ENCODE results near the gene MAP3K9.

MAP3K9 gene

DNA sequence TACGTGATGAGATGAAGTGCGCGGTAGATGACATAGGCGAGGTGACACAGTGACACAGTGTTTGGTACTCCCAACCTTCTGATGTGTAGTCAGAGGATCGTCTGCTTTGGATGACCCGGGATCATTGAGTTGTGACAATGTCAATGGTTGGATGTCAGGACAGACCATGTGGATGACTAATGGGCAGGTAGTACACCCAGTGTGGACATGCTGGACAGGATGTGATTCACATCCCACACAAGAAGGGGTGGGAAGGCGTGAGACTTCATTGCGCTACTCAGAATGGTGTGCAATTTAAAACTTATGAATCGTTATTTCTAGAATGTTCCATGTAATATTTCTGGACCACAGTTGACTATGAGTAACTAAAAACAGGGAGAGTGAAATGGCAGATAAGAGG, 23.8 kb downstream of the MAP3K9 start:
- DNase-seq (ENCODE audit: low spot score), result no peak

GRCh38 chr14:70784886-70785285, 24.4 kb downstream of the MAP3K9 start:
- no peak for DNase-seq (ENCODE audit: low spot score)

DNA sequence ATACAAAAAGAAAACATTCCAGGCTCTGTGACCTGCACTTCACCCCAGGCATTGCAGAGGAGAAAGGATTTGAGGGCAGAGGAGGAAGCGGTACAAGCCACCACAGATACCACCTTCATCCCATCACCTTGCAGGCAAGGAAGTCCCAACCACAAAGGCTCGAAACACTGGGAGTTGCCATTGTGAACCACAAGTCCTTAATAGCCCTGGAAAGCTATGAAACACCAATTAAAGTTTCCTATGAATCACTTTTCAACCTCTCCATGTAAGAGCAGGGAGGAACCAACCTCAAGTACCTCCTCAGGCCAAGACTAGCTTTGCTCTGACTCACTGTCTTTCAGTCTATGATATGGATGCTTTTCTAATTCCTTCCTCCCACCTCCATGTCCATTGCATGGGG, 27.0 kb downstream of the MAP3K9 start:
- no peak for DNase-seq (ENCODE audit: low spot score)

GRCh38 chr14:70780396-70781075, 28.8 kb downstream of the MAP3K9 start:
- peak; percentile 38 for DNase-seq (ENCODE audit: low spot score)

DNA sequence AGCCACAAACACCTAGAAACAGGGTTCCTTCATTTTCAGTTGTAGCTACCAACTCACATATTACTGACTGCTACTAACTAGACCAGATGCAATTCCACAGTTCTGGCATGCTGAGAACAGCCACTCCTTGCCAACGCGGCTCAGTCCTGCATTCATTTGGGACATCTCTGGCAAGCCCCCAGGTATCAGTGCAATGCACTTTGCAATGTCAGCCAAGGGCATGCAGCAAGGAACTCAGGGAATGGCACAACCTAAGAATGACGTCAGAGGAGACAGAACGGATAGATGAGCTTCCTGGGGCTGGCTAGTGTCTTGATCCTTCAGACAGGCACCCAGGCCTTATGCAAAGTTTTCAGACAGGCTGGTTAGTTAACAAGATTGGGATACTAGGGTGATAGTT, 29.6 kb downstream of the MAP3K9 start:
- DNase-seq (ENCODE audit: low spot score), result no peak

- no peak for DNase-seq (ENCODE audit: low spot score)
Observed at GRCh38 chr14:70776197-70776596, 33.1 kb downstream of the MAP3K9 start.

DNA sequence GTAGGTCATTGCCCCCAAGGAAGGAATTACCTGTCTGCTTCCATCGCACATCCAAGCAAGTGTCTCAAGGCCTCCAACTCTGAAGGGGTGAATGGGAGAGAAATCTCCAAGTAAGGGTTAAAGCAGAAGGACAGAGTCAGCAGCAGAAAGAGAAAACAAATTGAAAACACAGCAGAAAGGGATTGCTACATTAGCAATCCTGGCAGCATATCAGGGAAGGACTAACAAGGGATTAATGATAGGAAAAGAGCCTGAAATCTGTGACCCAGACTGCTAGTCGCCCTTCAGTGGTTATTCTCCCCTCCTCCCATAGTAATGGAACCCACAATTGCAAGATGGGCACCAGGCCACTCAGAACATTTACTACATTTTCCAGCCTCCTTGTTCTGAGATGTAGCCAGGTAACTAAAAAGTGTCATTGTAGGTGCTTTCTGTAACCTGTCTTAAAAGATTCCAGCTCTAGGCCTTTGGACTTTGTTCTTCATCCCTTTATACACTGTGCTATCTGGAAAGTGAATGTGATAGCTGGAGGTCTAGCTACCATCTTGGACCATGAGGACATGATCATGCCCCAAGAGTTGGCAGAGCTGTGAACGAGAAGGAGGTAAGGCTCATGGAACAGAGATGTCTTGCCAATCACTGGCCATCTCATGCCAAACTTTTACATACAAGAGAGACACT, 36.0 kb downstream of the MAP3K9 start:
- no peak for DNase-seq (ENCODE audit: low spot score)

- DNase-seq (ENCODE audit: low spot score), result no peak
Observed at GRCh38 chr14:70771781-70772212, 37.5 kb downstream of the MAP3K9 start.

DNA sequence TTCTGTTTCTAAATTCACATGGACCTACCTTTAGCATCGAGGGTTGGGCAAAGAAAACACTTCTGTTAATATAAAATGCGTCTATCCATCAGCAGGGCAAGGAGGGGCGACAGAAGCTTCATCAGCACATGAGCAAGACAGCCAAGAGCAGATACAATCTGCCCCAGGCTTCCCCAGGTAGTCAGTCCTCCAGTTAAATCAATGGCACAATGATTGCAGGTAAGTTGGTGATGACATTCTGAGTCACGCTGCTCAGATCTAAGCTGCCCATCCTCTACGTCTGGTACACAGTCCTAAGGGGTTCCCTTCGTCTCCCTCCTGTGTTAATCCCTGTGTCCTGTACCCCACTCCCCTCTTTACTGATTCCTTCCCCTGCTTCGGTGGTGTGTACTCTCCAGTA, 38.8 kb downstream of the MAP3K9 start:
- no peak for DNase-seq (ENCODE audit: low spot score)

DNA sequence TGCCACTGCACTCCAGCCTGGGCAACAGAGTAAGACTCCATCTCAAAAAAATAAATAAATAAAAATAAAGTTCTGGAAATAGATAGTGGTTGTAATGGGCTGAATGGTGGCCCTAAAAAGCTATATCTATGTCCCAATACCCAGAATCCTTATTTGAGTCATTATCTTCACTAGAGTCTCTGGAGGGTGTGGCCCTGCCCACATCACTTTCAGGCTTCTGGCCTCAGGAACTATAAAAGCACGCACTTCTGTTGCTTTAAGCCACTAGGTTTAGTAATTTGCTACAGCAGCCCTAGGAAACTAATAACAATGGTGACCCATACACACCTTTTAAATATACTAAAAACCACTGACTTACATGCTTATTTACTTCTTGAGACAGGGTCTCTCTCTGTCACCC, 49.9 kb downstream of the MAP3K9 start:
- DNase-seq (ENCODE audit: low spot score), result no peak

GRCh38 chr14:70755655-70756054, 53.7 kb downstream of the MAP3K9 start:
- no peak for DNase-seq (ENCODE audit: low spot score)

DNA sequence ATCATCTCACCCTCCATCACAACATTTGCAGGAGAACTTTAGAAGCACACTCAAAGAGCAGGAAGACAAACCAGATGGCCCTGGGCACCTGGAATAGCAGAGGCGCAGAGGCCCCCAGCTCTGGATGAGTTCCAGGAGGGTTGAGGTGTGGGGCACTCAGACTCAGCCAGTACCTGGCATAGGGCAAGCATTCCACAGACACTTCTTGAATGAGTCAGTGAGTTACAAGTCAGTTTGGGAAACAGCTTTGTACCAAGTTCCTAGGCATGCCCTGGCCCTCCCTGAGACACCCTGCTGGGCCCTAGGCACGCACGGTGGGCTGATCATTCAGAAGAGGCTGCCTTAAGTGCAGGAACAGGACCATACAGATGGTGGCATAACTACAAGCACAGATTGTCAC, 54.3 kb downstream of the MAP3K9 start:
- DNase-seq (ENCODE audit: low spot score), result no peak

DNA sequence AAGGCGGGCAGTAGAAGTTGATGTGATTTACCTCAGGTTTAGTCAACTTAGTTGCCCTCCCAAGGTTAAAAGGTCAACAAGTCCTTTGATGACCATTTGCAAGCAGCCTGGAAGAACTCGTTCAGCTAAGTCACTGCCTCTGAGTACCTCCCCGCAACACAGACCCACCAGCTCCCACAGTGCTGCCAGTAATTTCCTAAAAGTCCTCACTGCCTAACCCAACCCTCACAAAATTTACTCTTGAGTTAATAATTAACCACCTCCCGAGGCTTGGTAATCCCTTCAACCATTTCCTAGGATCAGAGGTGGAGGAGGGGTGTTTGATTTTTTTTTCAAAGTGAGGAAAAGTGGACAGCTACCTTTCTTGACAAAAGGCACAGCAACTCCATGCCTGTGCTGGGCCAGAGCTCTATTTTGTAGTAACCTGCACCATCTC, 55.8 kb downstream of the MAP3K9 start:
- DNase-seq (ENCODE audit: low spot score), result no peak

GRCh38 chr14:70748422-70748821, 60.9 kb downstream of the MAP3K9 start:
- DNase-seq (ENCODE audit: low spot score), result no peak

DNA sequence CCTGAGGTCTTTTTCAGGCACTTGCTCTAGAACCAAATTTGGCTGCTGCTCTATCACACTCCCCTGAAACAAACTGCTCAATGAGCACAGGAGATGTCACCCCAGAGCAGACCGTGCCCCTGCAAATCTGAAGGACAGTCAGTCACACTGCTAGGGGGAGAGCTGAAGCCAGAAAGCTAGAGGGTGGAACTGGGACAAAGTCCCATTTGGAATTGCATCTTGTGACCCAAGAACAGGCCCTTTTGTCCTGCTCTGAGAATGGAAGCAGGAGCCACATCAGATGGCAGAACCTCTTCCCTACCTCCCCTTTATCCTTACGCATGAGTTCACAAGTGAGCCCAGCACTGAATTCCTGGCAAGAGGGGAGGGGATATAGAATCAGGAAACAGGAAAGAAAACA, 64.7 kb downstream of the MAP3K9 start:
- no peak for DNase-seq (ENCODE audit: low spot score)

GRCh38 chr14:70742316-70742715, 67.0 kb downstream of the MAP3K9 start:
- no peak for DNase-seq (ENCODE audit: low spot score)

GRCh38 chr14:70741482-70741881, 67.8 kb downstream of the MAP3K9 start:
- DNase-seq (ENCODE audit: low spot score), result no peak

DNA sequence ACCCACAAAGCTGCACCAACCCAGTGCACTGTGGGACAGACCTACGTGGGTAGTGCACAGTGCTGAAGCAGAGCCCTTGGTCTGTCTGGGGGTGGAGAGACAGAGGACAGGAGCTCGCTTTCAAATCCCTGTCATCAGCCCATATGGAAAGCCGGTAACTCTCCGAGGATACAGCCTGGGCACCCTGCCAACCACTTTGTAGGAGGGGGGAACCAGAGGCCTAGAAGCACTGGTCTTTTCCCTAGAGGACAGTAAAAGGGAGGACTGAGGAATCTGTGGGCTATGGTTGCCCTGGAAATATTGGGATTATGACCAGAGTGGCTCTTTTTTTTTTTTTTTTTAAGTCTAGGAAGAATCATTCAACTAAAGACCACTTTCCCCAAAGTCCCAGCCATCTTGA, 74.3 kb downstream of the MAP3K9 start:
- DNase-seq (ENCODE audit: low spot score), result no peak

GRCh38 chr14:70731447-70732239, 77.7 kb downstream of the MAP3K9 start:
- no peak for DNase-seq (ENCODE audit: low spot score)

DNA sequence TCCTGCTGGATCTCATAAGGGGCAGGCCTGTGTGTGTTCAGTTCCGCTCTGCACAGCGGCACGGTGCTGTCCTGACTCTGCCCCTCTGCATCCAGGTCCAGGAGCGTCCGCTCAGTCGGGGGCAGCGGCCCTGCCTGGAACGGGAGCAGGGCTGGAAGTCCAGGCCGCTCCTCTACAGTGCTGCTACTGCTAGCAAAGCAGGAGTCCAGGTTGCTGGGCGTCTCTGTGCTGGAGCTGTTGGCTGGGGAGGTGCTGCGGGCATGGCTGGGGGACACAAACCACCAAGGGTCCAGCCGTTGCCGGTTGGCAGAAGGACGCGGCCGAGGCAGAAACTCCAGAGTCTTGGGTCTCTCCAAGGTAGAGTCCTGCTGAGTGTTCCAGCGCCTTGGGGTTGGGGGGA, 78.9 kb downstream of the MAP3K9 start:
- no peak for DNase-seq (ENCODE audit: low spot score)

- DNase-seq (ENCODE audit: low spot score), result no peak
Observed at GRCh38 chr14:70726651-70727375, 82.5 kb downstream of the MAP3K9 start.

GRCh38 chr14:70724944-70725343, 84.4 kb downstream of the MAP3K9 start:
- no peak for DNase-seq (ENCODE audit: low spot score)

Data from globus pallidus (tissue), 1 donor.